ENCODE measurements around the gene TEX44. TPM values are rescaled to one million over a fixed set of nuclear protein-coding genes. Genes with fewer than 3 reads are reported as not detected.
"Not testable (repeated sequence)": the region's sequence is repeated elsewhere in the genome, so short reads cannot be mapped to it uniquely, and the experiment has no call there.

The TEX44 gene
- not detected for total RNA-seq
- long read RNA-seq, result 0 reads

- intact Hi-C loops (cut with DNase I), result no loop called here
- DNase-seq (ENCODE audit: missing footprints), result no peak
- no peak for ATAC-seq
Observed at GRCh38 chr2:231592636-231593145, at the start of gene TEX44. TEX44 (plus strand) TSS chr2:231592864; CDS start chr2:231592952, 88 bp downstream.

GRCh38 chr2:231545105-231545902 lies 47.4 kb upstream of the TEX44 start:
- DNase-seq (ENCODE audit: missing footprints) (peak; percentile 84), ATAC-seq (peak; percentile 84)
- intact Hi-C loops (cut with DNase I), result no loop called here

GRCh38 chr2:231546014-231546715 lies 46.5 kb upstream of the TEX44 start:
- DNase-seq (ENCODE audit: missing footprints) (no peak), ATAC-seq (no peak)
- intact Hi-C loops (cut with DNase I), result no loop called here

- intact Hi-C loops (cut with DNase I), result no loop called here
- DNase-seq (ENCODE audit: missing footprints) (no peak), ATAC-seq (no peak)
Observed at GRCh38 chr2:231547315-231548110, 45.2 kb upstream of the TEX44 start.

GRCh38 chr2:231548752-231549151 lies 43.9 kb upstream of the TEX44 start:
- ATAC-seq (no peak), DNase-seq (ENCODE audit: missing footprints) (no peak)
- intact Hi-C loops (cut with DNase I), result no loop called here

- ATAC-seq, result no peak
- intact Hi-C loops (cut with DNase I), result no loop called here
- DNase-seq (ENCODE audit: missing footprints), result no peak
Observed at GRCh38 chr2:231549446-231550239, 43.0 kb upstream of the TEX44 start.

GRCh38 chr2:231552752-231553151 lies 39.9 kb upstream of the TEX44 start:
- ATAC-seq, result no peak
- intact Hi-C loops (cut with DNase I), result no loop called here
- no peak for DNase-seq (ENCODE audit: missing footprints)

- intact Hi-C loops (cut with DNase I), result loop anchor here (2.0 kb wide), 1 partner anchor 38 kb away; no protein-coding TSS in a partner anchor
- ATAC-seq, result no peak
- no peak for DNase-seq (ENCODE audit: missing footprints)
Observed at GRCh38 chr2:231554327-231554726, 38.3 kb upstream of the TEX44 start.

GRCh38 chr2:231554748-231555545 lies 37.7 kb upstream of the TEX44 start:
- intact Hi-C loops (cut with DNase I), result loop anchor here (2.0 kb wide), 1 partner anchor 38 kb away; no protein-coding TSS in a partner anchor
- ATAC-seq (peak; percentile 82), DNase-seq (ENCODE audit: missing footprints) (peak; percentile 86)

GRCh38 chr2:231556496-231556895 lies 36.2 kb upstream of the TEX44 start:
- DNase-seq (ENCODE audit: missing footprints); intact Hi-C loops (cut with DNase I); ATAC-seq: not testable (repeated sequence)

GRCh38 chr2:231556981-231557380 lies 35.7 kb upstream of the TEX44 start:
- no peak for ATAC-seq
- intact Hi-C loops (cut with DNase I), result loop anchor here (1.0 kb wide), 1 partner anchor 26 kb away; no protein-coding TSS in a partner anchor
- DNase-seq (ENCODE audit: missing footprints), result no peak

- ATAC-seq (peak; percentile 94), DNase-seq (ENCODE audit: missing footprints) (peak; percentile 83)
- intact Hi-C loops (cut with DNase I), result loop anchor here (1.0 kb wide), 2 partner anchors 26 to 75 kb away; no protein-coding TSS in a partner anchor
Observed at GRCh38 chr2:231557571-231558217, 35.0 kb upstream of the TEX44 start.

- DNase-seq (ENCODE audit: missing footprints), result no peak
- ATAC-seq, result peak; percentile 83
- intact Hi-C loops (cut with DNase I), result loop anchor here (2.0 kb wide), 1 partner anchor 37 kb away; no protein-coding TSS in a partner anchor
Observed at GRCh38 chr2:231563378-231563961, 29.2 kb upstream of the TEX44 start.

- ATAC-seq, result no peak
- no peak for DNase-seq (ENCODE audit: missing footprints)
- intact Hi-C loops (cut with DNase I), result no loop called here
Observed at GRCh38 chr2:231565887-231566594, 26.6 kb upstream of the TEX44 start.

- no peak for DNase-seq (ENCODE audit: missing footprints)
- ATAC-seq, result no peak
- intact Hi-C loops (cut with DNase I), result no loop called here
Observed at GRCh38 chr2:231567159-231567558, 25.5 kb upstream of the TEX44 start.
